HG03135 (cell line): ENCODE measurements around the gene CTCF.
"Not testable (repeated sequence)": the region's sequence is repeated elsewhere in the genome, so short reads cannot be mapped to it uniquely, and the experiment has no call there.

Experiments used
- ATAC-seq: cut with Tn5 transposase; IDR thresholded peaks from one replicate; pipeline ENCODE4 v1.9.1; 2021; ENCODE audit warnings: mild to moderate bottlenecking, moderate library complexity; ENCODE audit not compliant: unreplicated experiment

The CTCF gene

GRCh38 chr16:67533024-67533560 is 29.2 kb upstream of the CTCF start:
- no peak for ATAC-seq

DNA sequence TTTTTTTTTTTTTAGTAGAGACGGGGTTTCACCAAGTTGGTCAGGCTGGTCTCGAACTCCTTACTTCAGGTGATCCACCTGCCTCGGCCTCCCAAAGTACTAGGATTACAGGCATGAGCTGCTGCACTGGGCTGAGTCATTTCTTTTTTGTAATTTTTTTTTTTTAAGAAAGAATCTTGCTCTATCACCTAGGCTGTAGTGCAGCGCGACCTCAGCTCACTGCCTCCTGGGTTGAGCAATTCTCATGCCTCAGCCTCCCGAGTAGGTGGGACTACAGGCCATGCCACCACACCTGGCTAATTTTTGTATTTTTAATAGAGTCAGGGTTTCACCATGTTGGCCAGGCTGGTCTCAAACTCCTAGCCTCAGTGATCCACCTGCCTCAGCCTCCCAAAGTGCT is 28.3 kb upstream of the CTCF start:
- not testable (repeated sequence) for ATAC-seq

- ATAC-seq, result no peak
Observed at GRCh38 chr16:67534431-67534830, 27.9 kb upstream of the CTCF start.

DNA sequence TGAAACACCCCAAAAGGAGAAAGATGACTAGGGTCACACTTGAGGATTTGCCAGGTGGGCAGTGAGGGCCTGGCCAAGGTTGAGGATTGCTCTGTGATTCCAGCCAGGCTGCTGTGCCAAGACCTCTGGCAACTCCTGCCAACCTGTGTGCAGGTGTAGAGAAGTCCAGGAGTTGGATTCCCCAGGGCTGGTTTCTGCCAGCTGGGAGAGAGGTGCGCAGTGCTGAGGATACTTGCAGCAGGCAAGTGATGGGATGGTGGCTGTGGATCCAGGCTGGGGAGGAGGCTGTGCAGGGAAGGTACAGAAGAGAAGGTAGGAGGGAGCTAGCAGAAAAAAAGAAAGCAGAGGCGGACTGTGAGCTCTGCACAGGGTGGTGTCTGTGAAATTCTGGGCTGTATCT is 27.1 kb upstream of the CTCF start:
- no peak for ATAC-seq

DNA sequence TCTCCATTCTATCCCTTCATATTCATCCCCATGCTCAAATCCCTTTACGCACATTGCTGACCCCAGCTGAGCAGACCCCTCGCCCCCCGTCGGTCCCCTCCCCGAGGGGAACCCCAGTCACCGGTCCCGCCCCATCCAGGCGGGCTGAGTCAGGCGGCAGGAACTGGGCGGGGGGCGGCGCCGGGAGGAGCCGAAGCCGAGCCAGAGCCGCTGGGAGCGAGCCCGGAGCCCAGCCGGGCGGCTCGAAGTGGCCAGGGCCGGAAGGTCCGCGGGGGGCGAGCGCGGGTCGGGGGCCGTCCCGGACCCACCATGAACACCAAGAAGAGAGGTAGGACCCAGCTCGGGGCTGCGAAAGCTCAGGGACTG is 25.1 kb upstream of the CTCF start:
- ATAC-seq, result peak; percentile 26

- peak; percentile 27 for ATAC-seq
Observed at GRCh38 chr16:67537636-67538591, 24.4 kb upstream of the CTCF start.

DNA sequence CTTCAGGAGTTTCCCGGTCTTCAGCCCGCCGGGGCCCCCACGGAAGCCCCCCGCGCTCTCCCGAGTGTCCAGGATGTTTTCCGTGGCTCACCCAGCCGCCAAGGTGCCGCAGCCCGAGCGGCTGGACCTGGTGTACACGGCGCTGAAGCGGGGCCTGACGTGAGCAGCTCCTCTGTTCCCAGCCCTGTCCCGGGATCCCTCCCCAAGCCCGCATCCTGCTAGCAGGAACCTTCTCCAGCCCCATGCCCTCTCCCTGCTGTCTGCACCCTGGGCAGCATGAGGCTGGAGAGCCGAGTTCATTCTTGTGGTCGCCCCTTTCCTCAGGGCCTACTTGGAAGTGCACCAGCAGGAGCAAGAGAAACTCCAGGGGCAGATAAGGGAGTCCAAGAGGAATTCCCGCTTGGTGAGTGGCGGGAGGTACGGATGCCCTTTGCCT is 23.6 kb upstream of the CTCF start:
- ATAC-seq, result no peak

DNA sequence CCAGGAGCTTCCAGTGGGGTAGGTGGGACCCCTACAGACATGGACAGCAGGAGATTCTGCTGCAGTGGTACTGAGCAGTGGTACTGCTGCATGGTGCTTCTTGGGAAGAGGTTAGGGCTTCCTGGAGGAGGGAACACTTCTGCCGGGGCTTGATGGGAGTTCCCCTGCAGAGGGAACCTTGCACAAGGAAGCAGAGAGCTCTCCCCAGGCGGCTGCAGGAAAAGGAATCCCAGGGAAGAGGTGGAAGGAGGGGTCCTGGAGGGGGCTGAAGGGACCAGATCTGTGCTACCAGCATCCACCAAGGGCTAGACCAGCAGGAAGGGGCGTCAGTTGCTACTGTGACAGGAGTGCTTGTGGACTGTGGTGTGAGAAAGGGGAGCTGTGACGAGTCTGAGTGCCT is 23.1 kb upstream of the CTCF start:
- ATAC-seq, result no peak

GRCh38 chr16:67539691-67540635 is 22.4 kb upstream of the CTCF start:
- ATAC-seq, result no peak

DNA sequence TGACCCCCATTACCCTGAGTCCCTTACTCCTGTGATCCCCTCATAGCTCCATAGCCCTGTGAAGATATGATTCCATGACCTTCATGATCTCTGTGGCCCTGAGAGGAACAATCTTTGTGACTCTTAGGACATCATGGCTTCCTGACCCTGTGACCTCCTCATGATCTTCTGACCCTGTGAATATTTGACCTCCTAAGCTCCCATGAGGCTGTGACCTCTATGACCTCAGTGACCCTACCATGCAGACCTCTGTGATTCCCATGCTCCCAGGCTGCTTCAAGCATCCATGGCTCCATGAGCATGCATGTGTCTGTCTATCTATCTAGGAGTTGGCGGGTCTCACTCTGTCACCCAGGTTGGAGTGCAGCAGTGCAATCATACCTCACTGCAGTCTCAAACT is 21.6 kb upstream of the CTCF start:
- ATAC-seq, result no peak

DNA sequence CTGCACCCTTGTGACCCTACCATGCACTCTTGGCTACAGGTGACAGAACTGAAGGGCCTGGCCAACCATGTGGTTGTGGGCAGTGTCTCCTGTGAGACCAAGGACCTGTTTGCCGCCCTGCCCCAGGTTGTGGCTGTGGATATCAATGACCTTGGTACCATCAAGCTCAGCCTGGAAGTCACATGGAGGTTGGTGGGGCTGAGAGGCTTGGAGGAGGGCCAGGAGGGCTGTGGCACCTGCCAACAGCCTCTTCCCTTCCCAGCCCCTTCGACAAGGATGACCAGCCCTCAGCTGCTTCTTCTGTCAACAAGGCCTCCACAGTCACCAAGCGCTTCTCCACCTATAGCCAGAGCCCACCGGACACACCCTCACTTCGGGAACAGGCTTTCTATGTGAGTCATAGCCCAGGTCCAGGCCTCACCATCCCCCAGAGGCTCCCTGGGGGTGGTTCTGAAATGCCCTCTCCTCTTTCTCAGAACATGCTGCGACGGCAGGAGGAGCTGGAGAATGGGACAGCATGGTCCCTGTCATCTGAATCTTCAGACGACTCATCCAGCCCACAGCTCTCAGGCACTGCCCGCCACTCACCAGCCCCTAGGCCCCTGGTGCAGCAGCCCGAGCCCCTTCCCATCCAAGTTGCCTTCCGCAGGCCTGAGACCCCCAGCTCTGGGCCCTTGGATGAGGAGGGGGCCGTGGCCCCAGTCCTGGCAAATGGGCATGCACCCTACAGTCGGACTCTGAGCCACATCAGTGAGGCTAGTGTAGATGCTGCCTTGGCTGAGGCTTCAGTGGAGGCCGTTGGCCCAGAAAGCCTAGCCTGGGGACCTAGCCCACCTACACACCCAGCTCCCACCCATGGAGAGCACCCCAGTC is 20.7 kb upstream of the CTCF start:
- ATAC-seq, result no peak

DNA sequence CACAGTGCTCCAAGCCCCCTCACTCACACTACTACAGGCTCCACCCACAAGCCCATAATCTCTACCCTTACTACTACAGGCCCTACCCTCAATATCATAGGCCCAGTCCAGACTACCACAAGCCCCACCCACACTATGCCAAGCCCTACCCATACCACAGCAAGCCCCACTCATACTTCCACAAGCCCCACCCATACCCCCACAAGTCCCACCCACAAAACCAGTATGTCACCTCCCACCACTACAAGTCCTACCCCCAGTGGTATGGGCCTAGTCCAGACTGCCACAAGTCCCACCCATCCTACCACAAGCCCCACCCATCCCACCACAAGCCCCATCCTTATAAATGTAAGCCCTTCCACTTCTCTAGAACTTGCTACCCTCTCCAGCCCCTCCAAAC is 19.9 kb upstream of the CTCF start:
- no peak for ATAC-seq

GRCh38 chr16:67543036-67543435 is 19.3 kb upstream of the CTCF start:
- ATAC-seq, result no peak

- ATAC-seq, result no peak
Observed at GRCh38 chr16:67543582-67543981, 18.7 kb upstream of the CTCF start.

- no peak for ATAC-seq
Observed at GRCh38 chr16:67544329-67544841, 17.9 kb upstream of the CTCF start.

GRCh38 chr16:67544844-67545664 is 17.3 kb upstream of the CTCF start:
- ATAC-seq, result no peak

DNA sequence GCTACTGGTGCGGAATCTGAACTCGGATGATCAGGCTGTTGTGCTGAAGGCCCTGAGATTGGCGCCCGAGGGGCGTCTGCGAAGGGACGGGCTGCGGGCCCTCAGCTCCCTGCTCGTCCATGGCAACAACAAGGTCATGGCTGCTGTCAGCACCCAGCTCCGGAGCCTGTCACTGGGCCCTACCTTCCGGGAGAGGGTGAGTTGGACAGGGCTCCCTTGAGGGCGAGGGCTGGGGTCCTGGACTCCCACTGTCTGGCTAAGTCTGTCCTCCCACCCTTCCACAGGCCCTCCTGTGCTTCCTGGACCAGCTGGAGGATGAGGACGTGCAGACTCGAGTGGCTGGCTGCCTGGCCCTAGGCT is 16.7 kb upstream of the CTCF start:
- no peak for ATAC-seq

GRCh38 chr16:67546091-67546501 is 16.2 kb upstream of the CTCF start:
- ATAC-seq, result no peak

DNA sequence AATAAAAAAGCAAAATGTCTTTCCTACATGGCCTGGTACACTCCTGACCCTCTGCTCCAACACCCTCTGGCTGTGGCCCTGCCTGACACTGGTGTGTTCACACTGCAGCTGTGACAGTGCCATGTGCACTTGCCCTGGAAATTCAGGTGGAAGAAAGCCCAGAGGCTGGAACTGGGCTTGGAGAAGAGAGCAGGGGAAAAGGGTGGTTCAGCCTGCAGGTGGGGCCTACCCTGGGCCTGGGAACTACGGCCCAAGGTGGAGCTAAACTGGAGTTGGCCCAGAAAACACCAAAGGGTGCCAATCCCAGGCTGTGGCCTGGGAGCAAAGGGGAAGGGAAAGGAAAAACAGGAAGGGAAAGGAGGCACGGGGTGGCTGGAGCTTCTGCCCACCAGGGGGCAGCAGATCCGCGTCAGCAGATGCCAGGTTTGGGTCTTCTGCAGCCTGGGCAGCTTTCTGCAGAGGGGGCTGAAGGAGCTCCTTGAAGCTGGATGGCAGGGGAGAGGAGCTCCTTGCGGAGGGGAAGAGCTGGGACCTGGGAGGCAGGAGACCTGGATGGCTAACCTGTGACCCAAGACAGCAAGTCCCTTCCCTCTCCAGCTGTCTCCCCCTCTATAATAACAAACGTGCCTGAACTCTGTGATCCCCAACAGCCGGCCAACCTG is 15.4 kb upstream of the CTCF start:
- ATAC-seq, result no peak
